Stimulated activated CD4-positive, alpha-beta T cell treated with anti-CD3 and anti-CD28 coated beads, Interleukin-2, amount 100 ng/mL, for 4 hours (primary cell): ENCODE measurements around the gene NFYB.

Experiments
- DNase-seq: peaks from one replicate; pipeline ENCODE4 v3.0.0-alpha.2; 2020; ENCODE audit warnings: low read depth

Gene NFYB

GRCh38 chr12:104155711-104156555, 17.9 kb upstream of the NFYB start:
- DNase-seq: no peak

- no peak for DNase-seq
Measured at GRCh38 chr12:104154806-104155205, 16.8 kb upstream of the NFYB start.

GRCh38 chr12:104154286-104154685, 16.3 kb upstream of the NFYB start:
- no peak for DNase-seq

- DNase-seq: no peak
Measured at GRCh38 chr12:104152685-104153241, 14.8 kb upstream of the NFYB start.

GRCh38 chr12:104150416-104150815, 12.4 kb upstream of the NFYB start:
- no peak for DNase-seq

GRCh38 chr12:104147346-104147745, 9.3 kb upstream of the NFYB start:
- no peak for DNase-seq

- no peak for DNase-seq
Measured at GRCh38 chr12:104143918-104144317, 5.9 kb upstream of the NFYB start.

GRCh38 chr12:104143002-104143401, 5.0 kb upstream of the NFYB start:
- no peak for DNase-seq

- DNase-seq: no peak
Measured at GRCh38 chr12:104142543-104142942, 4.5 kb upstream of the NFYB start.

GRCh38 chr12:104138797-104139152, 765 bp upstream of the NFYB start:
- no peak for DNase-seq

GRCh38 chr12:104137001-104137901, 759 bp downstream of the NFYB start:
- no peak for DNase-seq

- no peak for DNase-seq
Measured at GRCh38 chr12:104136577-104136976, 1.4 kb downstream of the NFYB start.

GRCh38 chr12:104134882-104135281, 3.1 kb downstream of the NFYB start:
- no peak for DNase-seq

GRCh38 chr12:104133866-104134265, 4.1 kb downstream of the NFYB start:
- DNase-seq: no peak

GRCh38 chr12:104133321-104133720, 4.7 kb downstream of the NFYB start:
- DNase-seq: no peak

GRCh38 chr12:104132351-104132956, 5.6 kb downstream of the NFYB start:
- no peak for DNase-seq

GRCh38 chr12:104131609-104132008, 6.4 kb downstream of the NFYB start:
- DNase-seq: no peak

- DNase-seq: no peak
Measured at GRCh38 chr12:104130760-104131159, 7.2 kb downstream of the NFYB start.

- DNase-seq: no peak
Measured at GRCh38 chr12:104126548-104126947, 11.5 kb downstream of the NFYB start.

- no peak for DNase-seq
Measured at GRCh38 chr12:104122298-104122697, 15.7 kb downstream of the NFYB start.

- no peak for DNase-seq
Measured at GRCh38 chr12:104121001-104121400, 17.0 kb downstream of the NFYB start.

- no peak for DNase-seq
Measured at GRCh38 chr12:104115587-104115975, 22.4 kb downstream of the NFYB start.
